Stimulated activated CD4-positive, alpha-beta T cell treated with anti-CD3 and anti-CD28 coated beads, Interleukin-15, amount 100 ng/mL, for 1 hour (primary cell): ENCODE results near the gene ABHD2.
A peak's percentile ranks its signal among the peaks of the same experiment; 100 is the strongest.

ENCODE experiments used
- DNase-seq, 2 donors: peaks; one replicate each; pipeline ENCODE4 v3.0.0-alpha.2; 2020; ENCODE audit warnings: low read depth in 1 of 2, low spot score in 1 of 2

The ABHD2 gene

DNA sequence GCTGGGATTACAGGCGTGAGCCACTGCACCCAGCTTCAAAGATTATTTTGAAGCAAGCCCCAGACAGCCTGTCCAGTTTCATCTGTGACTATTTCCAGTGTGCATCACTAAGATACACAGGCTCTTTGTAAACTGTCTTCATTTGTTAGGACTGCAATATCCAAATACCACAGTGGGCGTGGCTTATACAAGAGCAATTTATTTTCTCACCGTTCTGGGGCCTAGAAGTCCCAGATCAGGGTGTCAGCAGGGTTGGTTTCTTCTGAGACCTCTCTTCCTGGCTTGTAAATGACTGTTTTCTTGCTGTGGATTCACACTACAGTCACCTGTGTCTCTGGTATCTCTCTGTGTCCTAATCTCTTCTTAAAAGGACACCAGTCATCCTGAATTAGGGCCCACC lies 73.4 kb downstream of the ABHD2 start:
- no peak for DNase-seq

DNA sequence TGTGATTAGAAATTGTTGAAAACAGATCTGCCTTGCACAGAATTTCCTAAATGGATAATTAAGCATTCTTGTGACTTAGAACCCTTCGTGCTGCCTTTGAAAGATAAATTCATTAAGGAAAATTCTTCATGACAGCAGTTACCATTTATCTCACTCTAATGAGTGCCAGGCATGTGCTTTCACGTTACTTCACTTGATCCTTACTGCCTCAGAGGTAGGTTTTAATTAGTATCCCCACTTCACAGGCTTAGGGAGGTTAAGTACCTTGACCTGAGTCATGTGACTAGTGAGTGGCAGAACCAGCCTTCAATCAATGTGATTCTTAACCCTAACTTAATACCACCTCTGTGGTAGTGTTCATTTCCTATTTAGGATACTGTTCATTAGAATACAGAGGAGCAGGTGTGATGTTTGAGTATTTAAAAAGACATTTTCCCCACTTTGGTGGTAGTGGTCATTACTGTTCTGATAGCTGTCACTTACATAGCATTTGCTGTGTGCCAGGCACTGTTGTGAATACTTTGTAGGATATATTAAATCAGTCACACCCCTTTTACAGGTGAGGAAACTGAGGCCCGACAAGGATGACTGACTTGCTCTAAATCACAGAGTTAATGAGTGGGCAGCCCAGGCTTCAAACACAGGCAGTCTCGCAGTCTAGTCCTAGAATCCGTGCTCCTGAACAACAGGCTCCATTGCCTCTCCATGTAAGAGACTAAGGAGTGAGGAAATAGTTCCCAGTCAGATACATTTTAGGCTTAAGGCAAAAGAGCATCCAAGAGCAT lies 75.2 kb downstream of the ABHD2 start:
- no peak for DNase-seq

DNA sequence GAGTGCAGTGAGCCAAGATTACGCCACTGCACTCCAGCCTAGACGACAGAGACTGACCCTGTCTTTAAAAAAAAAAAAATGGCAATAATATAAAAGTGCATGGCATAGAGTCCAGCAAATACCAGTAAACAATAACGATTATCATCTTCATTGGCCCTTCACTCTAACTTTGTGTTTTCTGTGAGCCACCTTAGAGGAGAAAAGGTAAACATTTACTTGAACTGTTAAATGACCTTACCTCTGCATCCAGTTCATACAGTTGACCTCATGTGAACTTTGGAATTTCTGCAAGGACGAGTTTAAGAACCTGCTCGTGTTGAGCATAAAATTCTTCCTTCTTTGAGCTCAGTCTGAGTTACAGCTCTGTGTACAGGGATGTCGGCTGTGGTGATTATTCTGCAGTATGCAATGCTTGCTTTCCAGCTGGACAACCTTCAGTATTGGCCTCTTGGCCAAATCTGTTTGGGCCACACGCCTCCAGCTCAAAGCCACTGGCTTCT lies 76.5 kb downstream of the ABHD2 start:
- DNase-seq = no peak

DNA sequence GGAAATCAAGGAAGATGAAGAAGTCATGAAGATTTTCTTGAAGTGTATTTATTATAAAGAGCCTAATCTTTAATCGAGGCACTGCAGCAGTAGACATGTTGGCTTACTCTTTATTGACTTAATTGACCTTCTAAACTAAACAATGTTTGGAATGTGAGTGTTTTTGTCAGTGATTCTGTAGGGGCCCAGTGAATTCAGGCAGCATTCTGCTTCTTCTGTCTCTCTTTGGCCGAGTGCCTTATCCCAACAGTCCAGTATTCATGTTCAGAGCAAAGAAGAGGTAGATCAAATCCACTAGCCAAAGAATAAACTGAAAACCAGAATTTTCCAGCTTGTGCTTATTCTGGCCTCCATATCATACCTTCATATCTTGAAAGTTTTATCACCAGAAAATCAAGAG lies 77.4 kb downstream of the ABHD2 start:
- DNase-seq = no peak

DNA sequence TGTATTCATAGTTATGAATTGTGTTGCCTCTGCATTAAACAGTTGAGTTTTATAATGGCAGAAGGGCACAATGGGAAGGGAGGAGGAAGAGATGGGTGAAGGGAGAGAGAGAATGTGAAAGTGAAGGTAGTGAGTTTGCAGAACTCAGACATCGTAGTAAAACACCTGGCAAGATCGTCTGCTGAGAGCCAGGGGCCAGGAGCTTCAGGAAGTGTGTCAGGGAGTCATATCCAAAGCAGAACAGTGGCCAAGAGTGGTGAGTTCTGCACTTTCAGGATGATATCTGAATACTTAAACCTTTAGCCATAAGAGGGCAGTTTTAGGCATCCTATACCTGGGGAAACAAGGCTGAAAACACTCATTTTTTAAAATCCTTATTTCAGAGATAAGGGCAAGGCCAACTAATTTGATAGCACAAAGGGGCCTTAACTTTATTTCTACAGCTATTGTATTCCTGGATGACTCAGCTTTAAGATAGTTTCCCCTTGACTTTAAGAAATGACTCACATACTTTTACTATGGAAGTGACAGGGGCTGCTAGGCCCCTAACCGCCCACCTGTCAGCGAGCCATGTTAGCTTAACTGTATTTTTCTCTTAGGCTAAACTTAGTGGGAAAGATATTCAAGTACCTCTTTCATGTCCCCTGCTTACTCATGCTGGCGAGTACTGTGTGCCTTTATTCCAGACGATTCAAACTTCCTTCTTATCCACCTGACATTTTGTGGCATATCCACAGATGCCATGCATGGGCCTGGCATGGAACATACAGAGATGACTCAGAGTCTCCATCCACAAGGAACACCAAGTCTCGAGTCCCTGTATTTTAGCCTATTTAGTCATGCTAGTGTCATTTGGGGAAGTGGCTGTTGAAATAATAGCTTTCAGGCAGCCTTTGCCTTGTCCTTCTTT lies 79.3 kb downstream of the ABHD2 start:
- peak in 1 of 2 donors; percentile 51 for DNase-seq

DNA sequence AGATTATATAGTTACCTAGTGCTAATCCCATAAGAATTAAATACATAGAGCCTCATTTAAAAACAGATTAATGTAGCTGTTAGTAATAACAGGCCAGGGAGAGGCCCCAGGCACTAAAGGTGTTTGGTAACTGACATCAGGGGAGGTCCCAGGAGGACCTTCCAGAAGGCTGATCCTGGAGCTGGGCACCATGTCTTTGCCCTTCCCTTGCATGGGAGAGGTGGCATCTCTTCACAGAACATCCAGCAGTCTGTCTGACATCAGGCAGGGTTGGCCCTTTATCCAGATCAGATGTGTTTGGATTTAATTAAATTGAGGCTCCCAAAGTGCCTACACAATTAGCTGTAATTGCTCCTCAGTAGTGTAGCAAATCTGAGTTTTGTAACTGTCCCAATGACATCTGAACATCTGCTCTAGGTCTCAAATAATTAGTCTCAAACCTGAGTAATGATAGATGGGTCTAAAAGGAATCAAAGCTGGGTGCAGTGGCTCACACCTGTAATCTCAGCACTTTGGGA lies 80.1 kb downstream of the ABHD2 start:
- DNase-seq = no peak

DNA sequence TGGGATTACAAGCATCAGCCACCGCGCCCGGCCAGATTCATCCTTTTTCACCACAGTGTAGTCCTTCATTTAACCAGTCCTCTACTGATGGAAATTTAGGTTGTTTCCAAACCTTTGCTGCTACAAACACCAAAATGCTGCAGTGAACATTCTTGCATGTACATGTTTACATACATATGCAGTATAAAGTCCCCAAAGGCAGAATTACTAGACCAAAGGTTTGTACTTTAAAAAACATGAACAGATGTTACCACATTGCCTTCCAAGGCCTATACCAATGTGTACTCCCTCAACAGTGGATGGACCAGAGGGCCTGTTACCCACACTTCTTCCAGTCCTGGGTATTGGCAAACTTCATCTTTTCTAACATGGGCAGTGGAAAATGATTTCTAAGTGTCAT lies 82.1 kb downstream of the ABHD2 start:
- DNase-seq = no peak

DNA sequence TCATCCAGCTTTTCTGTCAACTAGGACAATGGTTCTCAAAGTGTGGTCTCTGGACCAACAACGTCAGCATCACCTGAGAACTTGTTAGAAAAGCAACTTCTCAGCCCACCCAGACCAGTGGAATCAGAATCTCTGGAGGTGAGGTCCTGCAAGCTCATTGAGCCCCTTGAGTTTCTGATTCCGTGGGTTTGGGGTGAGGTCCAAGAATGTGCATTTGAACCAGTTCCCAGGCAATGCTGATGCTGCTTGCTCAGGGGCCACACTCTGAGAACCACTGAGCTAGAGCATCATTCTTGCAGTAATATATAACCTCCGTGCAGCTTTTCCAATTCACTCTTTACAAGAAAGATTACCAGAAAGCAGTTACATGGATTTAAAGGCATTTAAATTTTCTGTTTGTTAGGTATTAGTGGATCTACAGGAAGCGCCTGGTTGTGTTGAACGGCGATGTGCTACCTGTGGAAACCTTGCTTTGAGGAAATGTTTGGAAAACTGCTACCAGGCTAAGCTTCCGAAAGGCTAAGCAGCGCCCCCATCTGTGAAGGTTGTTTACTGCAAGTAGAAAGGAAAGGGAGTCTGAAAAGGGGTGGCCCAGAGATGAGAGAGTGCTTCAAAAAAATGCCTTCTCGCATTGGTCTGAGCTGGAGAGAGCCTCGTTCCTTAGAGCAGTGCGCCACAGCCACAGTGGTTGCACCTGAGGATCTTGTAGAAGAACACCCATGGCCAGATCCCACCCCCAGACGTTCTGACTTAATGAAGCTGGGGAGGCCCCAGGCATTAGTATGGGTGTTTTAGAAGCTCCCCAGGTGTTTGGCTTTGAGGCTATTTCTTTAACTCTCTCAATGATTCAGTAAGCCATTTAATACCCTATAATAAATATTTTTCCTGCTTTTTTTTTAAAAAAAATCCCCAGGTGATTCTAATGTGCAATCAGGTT lies 83.1 kb downstream of the ABHD2 start:
- no peak for DNase-seq

DNA sequence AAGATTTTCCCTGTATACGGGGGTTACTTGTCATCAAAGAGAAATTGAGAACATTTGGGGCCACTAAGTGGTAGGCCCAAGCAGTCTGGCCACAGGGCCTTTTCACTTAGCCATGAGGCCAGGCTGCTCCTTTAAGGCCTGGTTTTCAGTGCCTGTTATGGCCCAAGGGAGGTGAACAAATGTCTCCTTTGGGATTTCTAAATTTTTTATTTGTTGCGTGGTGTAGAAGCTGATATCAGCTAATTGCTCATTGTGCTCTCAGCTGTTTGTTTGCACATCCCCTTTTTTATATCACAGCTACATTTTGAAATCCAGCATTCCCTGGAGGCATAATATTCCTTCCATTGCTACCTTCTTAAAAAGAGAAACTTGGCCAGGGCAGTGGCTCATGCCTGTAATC lies 84.7 kb downstream of the ABHD2 start:
- no peak for DNase-seq

DNA sequence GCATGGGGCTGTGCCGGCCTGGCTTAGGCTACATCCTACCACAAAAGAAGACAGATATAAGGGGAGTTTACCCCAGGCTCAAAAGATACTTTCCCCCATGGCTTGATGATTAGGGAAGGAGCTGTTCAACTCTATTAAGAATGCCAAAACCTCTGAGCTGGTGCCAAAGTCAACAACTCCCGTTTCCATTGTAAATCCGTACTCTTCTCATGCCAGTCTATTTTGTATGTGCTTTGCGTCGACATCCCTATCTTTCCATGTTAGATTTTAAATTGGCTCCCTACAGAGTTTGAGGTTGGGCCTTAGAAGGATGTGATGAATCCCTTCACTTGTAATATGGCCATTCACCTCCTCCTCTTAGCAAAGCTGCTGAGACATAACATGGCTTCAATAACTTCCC lies 86.2 kb downstream of the ABHD2 start:
- no peak for DNase-seq

DNA sequence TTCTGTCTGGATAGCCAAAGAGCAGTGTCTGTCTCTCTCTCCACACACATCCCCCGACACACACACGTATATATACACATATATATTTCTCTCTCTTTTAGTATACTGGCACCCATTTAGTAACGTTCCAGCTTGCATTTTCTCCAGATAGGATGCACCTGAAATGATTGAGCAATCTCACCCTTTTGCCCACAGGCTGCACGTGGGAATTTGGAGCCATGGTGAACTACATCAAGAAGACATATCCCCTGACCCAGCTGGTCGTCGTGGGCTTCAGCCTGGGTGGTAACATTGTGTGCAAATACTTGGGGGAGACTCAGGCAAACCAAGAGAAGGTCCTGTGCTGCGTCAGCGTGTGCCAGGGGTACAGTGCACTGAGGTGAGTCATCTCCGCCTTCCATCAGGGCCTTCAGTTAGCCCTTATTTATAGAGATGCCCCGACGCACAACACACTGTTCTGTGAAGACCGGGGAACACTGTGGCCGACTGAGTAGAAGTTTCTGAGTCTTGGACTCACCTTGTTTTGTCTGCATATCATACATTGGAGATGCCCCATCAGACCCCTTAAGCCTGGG lies 87.4 kb downstream of the ABHD2 start:
- DNase-seq = no peak

DNA sequence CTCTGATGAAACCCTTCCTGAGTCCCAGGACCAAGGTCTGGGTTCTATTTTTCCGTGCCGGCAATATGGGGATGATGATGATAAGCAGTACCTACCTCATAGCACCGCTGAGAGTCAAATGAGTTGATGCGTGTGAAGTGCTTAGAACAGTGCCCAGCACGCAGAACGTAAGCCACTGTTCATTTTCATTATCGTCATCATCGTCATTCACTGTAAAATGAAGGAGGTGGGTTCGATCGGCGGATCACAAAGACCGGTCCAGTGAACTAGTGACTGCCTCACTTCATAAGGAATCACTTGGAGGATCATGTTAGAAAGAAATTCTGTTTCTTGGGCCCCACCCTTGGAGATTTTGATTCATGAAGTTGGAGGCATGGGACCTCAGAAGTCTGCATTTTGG lies 88.9 kb downstream of the ABHD2 start:
- no peak for DNase-seq

DNA sequence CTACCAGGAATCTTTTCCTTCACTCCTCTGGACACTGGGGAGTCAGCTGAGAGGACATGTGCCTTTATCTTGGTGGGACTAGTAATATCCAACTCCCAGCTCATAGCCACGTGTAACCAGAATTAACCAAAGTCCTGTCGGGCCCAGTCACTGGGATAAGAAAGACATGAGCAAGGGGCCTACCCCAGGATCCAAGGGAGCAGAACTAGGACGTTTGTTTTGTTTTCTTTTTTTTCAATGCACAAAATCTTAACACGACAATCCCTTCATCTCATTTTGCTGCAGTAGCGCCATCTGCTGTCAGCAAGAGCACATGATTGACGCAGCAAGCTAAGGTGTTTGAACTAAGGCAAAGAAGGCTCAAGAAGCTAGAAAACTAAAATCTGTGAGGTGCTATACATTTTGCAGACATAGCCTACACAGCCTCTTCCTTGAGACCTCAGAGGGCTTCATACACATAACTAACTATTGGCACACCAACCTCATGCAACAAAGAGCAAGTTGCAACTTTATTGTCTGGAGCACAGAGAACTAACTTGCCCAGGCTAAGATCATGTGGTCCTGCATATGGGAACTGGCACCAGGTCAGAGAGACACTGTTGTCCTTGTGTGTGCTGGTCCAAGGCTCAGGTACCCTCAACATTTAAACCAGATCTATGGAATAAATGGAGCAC lies 89.5 kb downstream of the ABHD2 start:
- DNase-seq = peak; percentile 23 to 33

DNA sequence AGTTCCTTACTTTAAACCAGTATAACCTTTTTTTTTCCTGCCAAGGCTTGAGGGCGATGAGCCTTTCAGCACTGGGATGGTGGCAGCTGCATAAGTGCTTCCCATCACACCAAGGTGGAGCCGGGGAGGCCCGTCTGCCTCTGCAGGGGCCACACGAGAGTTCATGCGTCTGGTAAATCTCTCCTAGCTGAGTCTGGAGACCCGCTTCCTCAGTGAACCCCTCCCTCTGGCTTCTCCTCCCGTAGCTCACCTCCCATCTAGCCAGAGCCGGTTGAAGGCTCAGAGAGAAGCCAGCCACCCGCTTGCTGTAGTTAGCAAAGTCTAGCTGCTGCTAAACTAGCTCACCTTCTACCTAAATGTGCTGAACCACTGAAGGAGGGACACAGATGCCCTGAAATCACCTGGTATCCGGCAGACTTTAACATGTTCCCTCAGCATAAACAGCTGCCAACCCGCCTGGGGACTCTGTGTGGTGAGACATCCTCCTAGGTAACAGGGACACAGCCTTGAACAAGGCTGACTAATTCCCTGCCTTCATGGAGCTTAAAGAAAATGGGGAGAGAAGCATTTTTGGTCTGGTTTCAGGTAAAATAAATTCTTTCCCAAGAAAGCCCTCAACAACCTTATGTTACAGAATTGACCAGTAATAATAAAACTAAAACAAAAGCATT lies 90.2 kb downstream of the ABHD2 start:
- no peak for DNase-seq

DNA sequence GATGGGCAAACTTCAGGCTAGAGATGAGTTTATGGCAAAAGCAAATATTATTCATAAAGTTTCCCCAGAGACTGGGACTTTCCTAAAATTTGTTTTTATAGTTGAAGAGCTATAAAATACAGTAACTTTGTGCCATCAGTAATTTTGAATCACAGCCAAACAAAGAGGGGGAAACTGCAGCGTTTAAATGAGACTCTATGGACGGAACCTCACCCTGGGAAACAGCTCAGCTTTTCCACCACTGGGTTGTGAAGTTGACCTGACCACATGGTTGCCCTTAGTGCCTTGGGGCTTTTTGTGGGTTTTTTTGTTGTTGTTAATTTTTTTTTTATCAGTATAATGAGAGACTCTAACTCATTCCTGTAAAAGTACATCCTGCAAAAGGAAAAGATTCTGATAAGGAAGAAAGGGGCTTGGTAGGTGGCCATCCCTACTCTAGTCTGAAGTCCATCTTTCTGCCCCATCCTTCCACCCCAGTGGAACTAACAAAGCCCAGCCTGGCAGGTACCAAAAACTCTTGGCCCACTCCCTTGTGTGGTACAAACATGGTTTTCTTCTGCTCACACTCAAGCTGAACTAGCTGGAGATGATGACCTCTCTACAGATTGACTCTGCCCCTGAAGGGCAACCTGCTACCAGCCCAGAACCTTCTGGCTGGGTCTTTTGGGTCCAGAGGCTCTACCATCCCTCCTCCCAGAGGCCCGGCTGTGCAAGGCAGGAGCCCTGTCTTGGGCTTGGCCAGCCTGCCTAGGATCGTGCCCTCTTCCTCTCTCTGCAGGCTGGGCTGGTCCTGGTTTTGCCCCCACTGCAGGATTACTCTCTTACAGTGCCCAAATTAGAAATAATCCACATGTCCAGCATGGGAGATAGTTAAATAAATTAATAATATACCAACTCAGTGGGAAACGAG lies 92.0 kb downstream of the ABHD2 start:
- no peak for DNase-seq

DNA sequence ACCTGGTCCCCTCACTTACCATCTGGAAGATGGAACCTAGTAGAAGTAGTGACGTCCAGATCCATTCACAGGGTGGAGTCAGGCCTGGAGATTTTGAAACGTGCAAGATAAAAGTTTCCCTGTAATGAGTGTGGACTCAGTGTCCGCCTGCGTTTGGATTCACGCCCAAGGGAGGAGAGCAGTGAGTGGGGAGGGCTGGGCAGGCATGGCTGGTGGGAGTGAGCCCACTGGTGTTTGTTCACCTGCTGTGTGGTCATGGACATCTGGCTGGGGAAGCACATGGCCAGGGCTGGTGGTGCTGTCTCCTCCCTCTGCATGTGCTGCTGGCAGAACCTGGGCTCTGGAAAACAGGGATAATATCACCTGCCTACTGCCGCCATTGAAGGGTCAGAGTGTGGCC lies 96.1 kb downstream of the ABHD2 start:
- DNase-seq = no peak

DNA sequence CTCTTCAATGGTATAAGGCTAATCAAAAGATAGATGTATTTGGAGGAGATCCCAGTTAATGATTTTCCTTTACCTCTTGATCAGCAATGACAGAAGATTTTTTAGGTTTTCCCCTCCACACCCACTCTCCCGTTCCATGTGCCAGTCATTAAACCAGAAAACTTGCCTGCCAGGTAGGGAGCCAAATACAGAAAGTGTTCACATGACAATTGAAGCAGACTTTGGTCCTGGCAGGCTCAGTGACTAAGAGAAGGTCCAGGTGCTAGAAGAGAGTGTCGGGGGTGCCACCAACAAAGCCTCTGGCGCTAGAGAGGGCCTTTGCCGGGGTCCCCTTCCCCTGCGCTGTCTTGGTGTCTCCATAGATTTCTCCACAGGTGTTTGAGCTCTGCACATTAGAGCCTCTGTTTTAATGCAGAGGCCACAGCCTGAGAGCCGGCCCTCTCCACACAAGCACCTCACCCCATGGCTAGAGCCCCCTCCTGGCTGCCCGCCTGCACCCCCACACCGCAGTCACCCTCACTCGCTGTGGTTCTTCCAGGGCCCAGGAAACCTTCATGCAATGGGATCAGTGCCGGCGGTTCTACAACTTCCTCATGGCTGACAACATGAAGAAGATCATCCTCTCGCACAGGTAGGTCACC lies 96.8 kb downstream of the ABHD2 start:
- DNase-seq = no peak

DNA sequence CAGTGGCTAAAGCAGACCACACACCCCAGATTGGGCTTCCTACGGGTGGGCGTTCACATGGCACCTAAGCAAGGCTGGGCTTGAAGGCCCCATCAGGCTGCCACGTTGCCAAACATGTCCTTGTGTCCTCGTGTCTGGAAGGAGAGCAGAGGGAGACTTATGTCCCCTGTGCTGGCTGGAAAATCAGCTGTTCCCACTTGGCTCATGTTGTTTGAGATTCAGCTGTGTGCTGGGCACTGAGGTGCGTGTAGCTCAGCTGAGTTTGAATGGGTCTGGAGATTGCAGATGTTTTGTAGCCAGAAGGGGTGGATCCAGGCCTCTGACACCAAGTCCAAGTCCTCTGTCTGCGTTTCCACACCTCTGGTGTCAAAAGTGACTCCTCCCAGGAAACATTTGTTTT lies 98.5 kb downstream of the ABHD2 start:
- DNase-seq = no peak
